Measurements from ENCODE around the gene ZNF165. TPM values are rescaled to one million over a fixed set of nuclear protein-coding genes. Genes with fewer than 3 reads are reported as not detected.

Gene ZNF165
- polyA plus RNA-seq, 1 donor from 2014 or later = 1.4 TPM

DNA sequence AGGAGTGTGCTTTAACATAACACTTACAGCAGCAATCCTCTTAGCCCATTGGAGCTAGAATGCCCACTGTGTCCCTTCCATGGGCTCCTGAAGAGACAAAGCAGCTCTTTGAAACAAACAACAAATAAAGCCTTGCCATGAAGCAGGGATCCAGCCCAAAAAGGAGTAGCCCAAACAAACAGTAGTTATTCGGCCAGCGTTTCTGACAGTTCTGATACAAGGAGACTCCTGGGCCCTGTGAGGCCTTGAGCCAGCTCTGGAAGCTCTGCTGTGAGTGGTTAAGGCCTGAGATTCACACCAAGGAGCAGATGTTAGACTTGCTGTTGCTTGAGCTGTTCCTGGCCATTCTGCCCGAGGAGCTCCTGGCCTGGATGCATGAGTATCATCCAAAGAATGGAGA is 27.1 kb downstream of the ZNF165 start:
- Histone ChIP-seq H3K4me2 (ENCODE audit: low read length) (no peak overlapping the region), H3K9me2 (ENCODE audit: insufficient read depth, low read length) (no peaks in the 10 kb centered on the region), H2AFZ (ENCODE audit: low read depth, low read length) (no peak overlapping the region), H4K20me1 (ENCODE audit: insufficient read depth) (no peaks in the 10 kb centered on the region), H3K27ac (ENCODE audit: low read length) (no peak overlapping the region), H3K79me2 (replicated peaks; ENCODE audit: insufficient read depth, low read length) (no peaks in the 10 kb centered on the region), H3K36me3 (ENCODE audit: insufficient read depth, low read length) (no peaks in the 10 kb centered on the region), H3F3A (ENCODE audit: insufficient read depth, low read length, poor library complexity, severe bottlenecking) (peaks cover 3% of the 10 kb centered on the region), H3K9me3 (ENCODE audit: low read length) (no peaks in the 10 kb centered on the region), H3K27me3 (ENCODE audit: insufficient read depth, low read depth, low read length) (no peaks in the 10 kb centered on the region), H3K4me3 (ENCODE audit: low read length) (no peak overlapping the region), H3K9ac (ENCODE audit: low read length) (no peak overlapping the region)
- no peak for TF ChIP-seq CTCF (IDR thresholded peaks at IDR 0.05; ENCODE audit: poor library complexity, severe bottlenecking)
- no peak for TF ChIP-seq EP300 (conservative IDR thresholded peaks at IDR 0.05; ENCODE audit: poor library complexity, severe bottlenecking)
- TF ChIP-seq TAF1 (IDR thresholded peaks at IDR 0.05; ENCODE audit: low read depth) = no peak
- TF ChIP-seq EZH2 (IDR thresholded peaks at IDR 0.05; ENCODE audit: borderline replicate concordance, insufficient read depth, low read length, poor library complexity, severe bottlenecking) = no peak
- TF ChIP-seq SMC3 (conservative IDR thresholded peaks at IDR 0.05; ENCODE audit: poor library complexity) = no peak
- TF ChIP-seq RAD21 (conservative IDR thresholded peaks at IDR 0.05) = no peak
- no peak for TF ChIP-seq POLR2AphosphoS5 (IDR thresholded peaks at IDR 0.05)
- no peak for TF ChIP-seq MXI1 (conservative IDR thresholded peaks at IDR 0.05; ENCODE audit: poor library complexity, severe bottlenecking)
- TF ChIP-seq, protein P1, sequence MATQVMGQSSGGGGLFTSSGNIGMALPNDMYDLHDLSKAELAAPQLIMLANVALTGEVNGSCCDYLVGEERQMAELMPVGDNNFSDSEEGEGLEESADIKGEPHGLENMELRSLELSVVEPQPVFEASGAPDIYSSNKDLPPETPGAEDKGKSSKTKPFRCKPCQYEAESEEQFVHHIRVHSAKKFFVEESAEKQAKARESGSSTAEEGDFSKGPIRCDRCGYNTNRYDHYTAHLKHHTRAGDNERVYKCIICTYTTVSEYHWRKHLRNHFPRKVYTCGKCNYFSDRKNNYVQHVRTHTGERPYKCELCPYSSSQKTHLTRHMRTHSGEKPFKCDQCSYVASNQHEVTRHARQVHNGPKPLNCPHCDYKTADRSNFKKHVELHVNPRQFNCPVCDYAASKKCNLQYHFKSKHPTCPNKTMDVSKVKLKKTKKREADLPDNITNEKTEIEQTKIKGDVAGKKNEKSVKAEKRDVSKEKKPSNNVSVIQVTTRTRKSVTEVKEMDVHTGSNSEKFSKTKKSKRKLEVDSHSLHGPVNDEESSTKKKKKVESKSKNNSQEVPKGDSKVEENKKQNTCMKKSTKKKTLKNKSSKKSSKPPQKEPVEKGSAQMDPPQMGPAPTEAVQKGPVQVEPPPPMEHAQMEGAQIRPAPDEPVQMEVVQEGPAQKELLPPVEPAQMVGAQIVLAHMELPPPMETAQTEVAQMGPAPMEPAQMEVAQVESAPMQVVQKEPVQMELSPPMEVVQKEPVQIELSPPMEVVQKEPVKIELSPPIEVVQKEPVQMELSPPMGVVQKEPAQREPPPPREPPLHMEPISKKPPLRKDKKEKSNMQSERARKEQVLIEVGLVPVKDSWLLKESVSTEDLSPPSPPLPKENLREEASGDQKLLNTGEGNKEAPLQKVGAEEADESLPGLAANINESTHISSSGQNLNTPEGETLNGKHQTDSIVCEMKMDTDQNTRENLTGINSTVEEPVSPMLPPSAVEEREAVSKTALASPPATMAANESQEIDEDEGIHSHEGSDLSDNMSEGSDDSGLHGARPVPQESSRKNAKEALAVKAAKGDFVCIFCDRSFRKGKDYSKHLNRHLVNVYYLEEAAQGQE (IDR thresholded peaks at IDR 0.05; ENCODE audit: borderline replicate concordance) = no peak

GRCh38 chr6:28111964-28112363 is 31.6 kb downstream of the ZNF165 start:
- H3F3A ChIP-seq (ENCODE audit: insufficient read depth, low read length, poor library complexity, severe bottlenecking) = no peaks in the 10 kb centered on the region
- no peaks in the 10 kb centered on the region for H3K9me3 ChIP-seq (ENCODE audit: low read length)
- H3K79me2 ChIP-seq (replicated peaks; ENCODE audit: insufficient read depth, low read length) = no peaks in the 10 kb centered on the region
- H4K20me1 ChIP-seq (ENCODE audit: insufficient read depth) = no peaks in the 10 kb centered on the region
- H3K27ac ChIP-seq (ENCODE audit: low read length) = no peak overlapping the region
- H3K9me2 ChIP-seq (ENCODE audit: insufficient read depth, low read length) = no peaks in the 10 kb centered on the region
- no peak overlapping the region for H2AFZ ChIP-seq (ENCODE audit: low read depth, low read length)
- no peak overlapping the region for H3K9ac ChIP-seq (ENCODE audit: low read length)
- H3K4me2 ChIP-seq (ENCODE audit: low read length) = no peak overlapping the region
- H3K4me3 ChIP-seq (ENCODE audit: low read length) = no peak overlapping the region
- H3K36me3 ChIP-seq (ENCODE audit: insufficient read depth, low read length) = peaks cover 9% of the 10 kb centered on the region
- TF ChIP-seq EP300 (conservative IDR thresholded peaks at IDR 0.05; ENCODE audit: poor library complexity, severe bottlenecking) (no peak), MXI1 (conservative IDR thresholded peaks at IDR 0.05; ENCODE audit: poor library complexity, severe bottlenecking) (no peak), SMC3 (conservative IDR thresholded peaks at IDR 0.05; ENCODE audit: poor library complexity) (no peak), CTCF (IDR thresholded peaks at IDR 0.05; ENCODE audit: poor library complexity, severe bottlenecking) (no peak), TAF1 (IDR thresholded peaks at IDR 0.05; ENCODE audit: low read depth) (no peak), EZH2 (IDR thresholded peaks at IDR 0.05; ENCODE audit: borderline replicate concordance, insufficient read depth, low read length, poor library complexity, severe bottlenecking) (no peak)
- no peaks in the 10 kb centered on the region for H3K27me3 ChIP-seq (ENCODE audit: insufficient read depth, low read depth, low read length)
